IPS DF 6.9 (cell line): Measurements from ENCODE around the gene KRT13.

Source experiments
- DNase-seq: peaks from one replicate; pipeline ENCODE4 v3.0.0-alpha.2; 2013; ENCODE audit warnings: low read depth, low spot score
- H3K27ac ChIP-seq: one replicate; pipeline ENCODE4 v1.5.1; 2013; ENCODE audit warnings: low read length, control low read depth
- H3K27me3 ChIP-seq: 2 replicates; pipeline ENCODE4 v1.6.1; 2013; ENCODE audit warnings: mild to moderate bottlenecking, low read length; ENCODE audit not compliant: control insufficient read depth, insufficient read depth
- H3K36me3 ChIP-seq: 2 replicates; pipeline ENCODE4 v1.6.1; 2013; ENCODE audit warnings: low read length; ENCODE audit not compliant: control insufficient read depth, insufficient read depth
- H3K4me1 ChIP-seq: 2 replicates; pipeline ENCODE4 v1.6.1; 2013; ENCODE audit warnings: low read length; ENCODE audit not compliant: control insufficient read depth, insufficient read depth
- H3K4me3 ChIP-seq: 2 replicates; pipeline ENCODE4 v1.5.1; 2013; ENCODE audit warnings: mild to moderate bottlenecking, low read length
- H3K9me3 ChIP-seq: 2 replicates; pipeline ENCODE4 v1.6.1; 2013; ENCODE audit warnings: low read length, inconsistent platforms; ENCODE audit not compliant: control insufficient read depth, insufficient read depth
- WGBS: extraction: QIAGEN DNeasy Blood & Tissue Kit; methylation state at CpG from one replicate; pipeline ENCODE4 v1.1.7; 2013; ENCODE audit warnings: mixed read lengths, missing lambda C conversion rate; ENCODE audit not compliant: insufficient read length, insufficient coverage; 5-methylcytosine and 5-hydroxymethylcytosine counted together

Gene KRT13

GRCh38 chr17:41467561-41467960 lies 37.9 kb downstream of the KRT13 start:
- H3K4me1 ChIP-seq, result no peaks in the 10 kb centered on the region
- H3K4me3 ChIP-seq, result no peak overlapping the region
- H3K9me3 ChIP-seq, result no peaks in the 10 kb centered on the region
- no peak for DNase-seq
- H3K27ac ChIP-seq, result no peak overlapping the region
- H3K36me3 ChIP-seq, result no peaks in the 10 kb centered on the region
- no peaks in the 10 kb centered on the region for H3K27me3 ChIP-seq
- no CpG with 5 or more reads among the region's 4 CpGs for WGBS

- H3K36me3 ChIP-seq, result no peaks in the 10 kb centered on the region
- H3K9me3 ChIP-seq, result no peaks in the 10 kb centered on the region
- no peaks in the 10 kb centered on the region for H3K27me3 ChIP-seq
- no peak within 1 kb of the TSS for H3K27ac ChIP-seq
- no peak for DNase-seq
- WGBS, result no CpG with 5 or more reads among the region's 14 CpGs
- H3K4me3 ChIP-seq, result no peak within 1 kb of the TSS
- H3K4me1 ChIP-seq, result no peaks in the 10 kb centered on the region
These were observed 38.4 kb downstream of the KRT13 start, which contains the start of gene KRT32 for GRCh38 chr17:41466988-41467387. Gene KRT32, minus strand, starts transcription at chr17:41467386. Its CDS starts 61 bp downstream, at chr17:41467325.

- H3K4me3 ChIP-seq, result no peak overlapping the region
- no peak for DNase-seq
- no peaks in the 10 kb centered on the region for H3K4me1 ChIP-seq
- no CpG with 5 or more reads among the region's 6 CpGs for WGBS
- no peaks in the 10 kb centered on the region for H3K9me3 ChIP-seq
- no peak overlapping the region for H3K27ac ChIP-seq
- no peaks in the 10 kb centered on the region for H3K36me3 ChIP-seq
- H3K27me3 ChIP-seq, result no peaks in the 10 kb centered on the region
These were observed 40.7 kb downstream of the KRT13 start for GRCh38 chr17:41464682-41465081.

- Histone ChIP-seq H3K27ac (no peak overlapping the region), H3K4me1 (no peaks in the 10 kb centered on the region), H3K27me3 (no peaks in the 10 kb centered on the region), H3K4me3 (no peak overlapping the region), H3K36me3 (no peaks in the 10 kb centered on the region), H3K9me3 (no peaks in the 10 kb centered on the region)
- no peak for DNase-seq
- WGBS, result no CpG with 5 or more reads among the region's 11 CpGs
These were observed 41.2 kb downstream of the KRT13 start for GRCh38 chr17:41464173-41464572.

GRCh38 chr17:41463746-41464145 lies 41.7 kb downstream of the KRT13 start:
- no peaks in the 10 kb centered on the region for H3K27me3 ChIP-seq
- no peak for DNase-seq
- WGBS, result no CpG with 5 or more reads among the region's 8 CpGs
- H3K9me3 ChIP-seq, result no peaks in the 10 kb centered on the region
- H3K4me1 ChIP-seq, result no peaks in the 10 kb centered on the region
- H3K4me3 ChIP-seq, result no peak overlapping the region
- no peak overlapping the region for H3K27ac ChIP-seq
- H3K36me3 ChIP-seq, result no peaks in the 10 kb centered on the region

- Histone ChIP-seq H3K4me3 (no peak overlapping the region), H3K4me1 (no peaks in the 10 kb centered on the region), H3K27me3 (no peaks in the 10 kb centered on the region), H3K27ac (no peak overlapping the region), H3K9me3 (no peaks in the 10 kb centered on the region), H3K36me3 (no peaks in the 10 kb centered on the region)
- no CpG with 5 or more reads among the region's 15 CpGs for WGBS
- no peak for DNase-seq
These were observed 42.7 kb downstream of the KRT13 start for GRCh38 chr17:41462705-41463104.

- no peak overlapping the region for H3K4me3 ChIP-seq
- H3K36me3 ChIP-seq, result no peaks in the 10 kb centered on the region
- H3K27ac ChIP-seq, result no peak overlapping the region
- no CpG with 5 or more reads among the region's 4 CpGs for WGBS
- H3K4me1 ChIP-seq, result no peaks in the 10 kb centered on the region
- H3K9me3 ChIP-seq, result no peaks in the 10 kb centered on the region
- H3K27me3 ChIP-seq, result no peaks in the 10 kb centered on the region
- DNase-seq, result no peak
These were observed 47.7 kb downstream of the KRT13 start for GRCh38 chr17:41457676-41458075.

GRCh38 chr17:41456204-41456603 lies 49.2 kb downstream of the KRT13 start:
- H3K27ac ChIP-seq, result no peak overlapping the region
- H3K4me3 ChIP-seq, result no peak overlapping the region
- no CpG with 5 or more reads among the region's 3 CpGs for WGBS
- no peaks in the 10 kb centered on the region; the same call in 1 of the 2 replicates for H3K9me3 ChIP-seq
- no peaks in the 10 kb centered on the region for H3K4me1 ChIP-seq
- H3K36me3 ChIP-seq, result no peaks in the 10 kb centered on the region
- H3K27me3 ChIP-seq, result no peaks in the 10 kb centered on the region
- DNase-seq, result peak; percentile 7

GRCh38 chr17:41455236-41455635 lies 50.2 kb downstream of the KRT13 start:
- no CpG with 5 or more reads among the region's 1 CpG for WGBS
- H3K27me3 ChIP-seq, result no peaks in the 10 kb centered on the region
- H3K9me3 ChIP-seq, result no peaks in the 10 kb centered on the region; the same call in 1 of the 2 replicates
- H3K4me3 ChIP-seq, result no peak overlapping the region
- DNase-seq, result no peak
- H3K4me1 ChIP-seq, result no peaks in the 10 kb centered on the region
- H3K27ac ChIP-seq, result no peak overlapping the region
- H3K36me3 ChIP-seq, result no peaks in the 10 kb centered on the region

- Histone ChIP-seq H3K9me3 (no peaks in the 10 kb centered on the region; the same call in 1 of the 2 replicates), H3K4me1 (no peaks in the 10 kb centered on the region), H3K27ac (no peak overlapping the region), H3K27me3 (no peaks in the 10 kb centered on the region), H3K36me3 (no peaks in the 10 kb centered on the region), H3K4me3 (no peak overlapping the region)
- WGBS, result no CpG with 5 or more reads among the region's 3 CpGs
- no peak for DNase-seq
These were observed 52.3 kb downstream of the KRT13 start for GRCh38 chr17:41453066-41453465.

- no peak for DNase-seq
- Histone ChIP-seq H3K4me3 (no peak overlapping the region), H3K9me3 (no peaks in the 10 kb centered on the region; the same call in 1 of the 2 replicates), H3K4me1 (no peaks in the 10 kb centered on the region), H3K36me3 (no peaks in the 10 kb centered on the region), H3K27me3 (no peaks in the 10 kb centered on the region), H3K27ac (no peak overlapping the region)
- whole genome bisulfite sequencing, result no CpG with 5 or more reads among the region's 4 CpGs
These were observed 53.1 kb downstream of the KRT13 start for GRCh38 chr17:41452281-41452680.
